GM23248 (cell line): ENCODE measurements around the gene STYX. TPM values are rescaled to one million over a fixed set of nuclear protein-coding genes. Genes with fewer than 3 reads are reported as not detected.

Experiments used
- DNase-seq: peaks from one replicate; pipeline ENCODE4 v3.0.0-alpha.2; 2015
- H2AFZ ChIP-seq: fragments of 200-600 bp; sonication (generic); 2 replicates; pipeline ENCODE4 v1.6.1; 2016; ENCODE audit warnings: antibody characterized with exemption
- H3F3A ChIP-seq: fragments of 200-600 bp; sonication (generic); 2 replicates; pipeline ENCODE4 v1.6.1; 2016; ENCODE audit warnings: mild to moderate bottlenecking, antibody characterized with exemption, mixed run types; ENCODE audit not compliant: insufficient read depth
- H3K27ac ChIP-seq: fragments of 200-600 bp; sonication (generic); 2 replicates; pipeline ENCODE4 v1.5.1; 2016; ENCODE audit warnings: mild to moderate bottlenecking
- H3K27me3 ChIP-seq: fragments of 200-600 bp; sonication (generic); replicated peaks from 2 replicates; pipeline ENCODE4 v1.6.1; 2016; ENCODE audit warnings: mild to moderate bottlenecking; ENCODE audit not compliant: insufficient read depth
- H3K36me3 ChIP-seq: fragments of 200-600 bp; sonication (generic); 2 replicates; pipeline ENCODE4 v1.6.1; 2016; ENCODE audit warnings: low read depth, mild to moderate bottlenecking
- H3K4me1 ChIP-seq: fragments of 200-600 bp; sonication (generic); 2 replicates; pipeline ENCODE4 v1.6.1; 2016; ENCODE audit warnings: mild to moderate bottlenecking; ENCODE audit not compliant: insufficient read depth
- H3K4me2 ChIP-seq: fragments of 200-600 bp; sonication (generic); one replicate; pipeline ENCODE4 v1.6.1; 2016; ENCODE audit warnings: mild to moderate bottlenecking; ENCODE audit not compliant: unreplicated experiment
- H3K4me3 ChIP-seq: fragments of 200-600 bp; sonication (generic); 2 replicates; pipeline ENCODE4 v1.5.1; 2016; ENCODE audit warnings: mild to moderate bottlenecking
- H3K79me2 ChIP-seq: fragments of 200-600 bp; sonication (generic); 2 replicates; pipeline ENCODE4 v1.6.1; 2016; ENCODE audit warnings: mild to moderate bottlenecking; ENCODE audit not compliant: insufficient read depth
- H3K9ac ChIP-seq: fragments of 200-600 bp; sonication (generic); 2 replicates; pipeline ENCODE4 v1.6.1; 2016; ENCODE audit warnings: mild to moderate bottlenecking
- H3K9me2 ChIP-seq: fragments of 200-600 bp; sonication (generic); 2 replicates; pipeline ENCODE4 v1.6.1; 2016; ENCODE audit warnings: mixed run types, mild to moderate bottlenecking, moderate library complexity; ENCODE audit not compliant: insufficient read depth
- H3K9me3 ChIP-seq: fragments of 200-600 bp; sonication (generic); one replicate; pipeline ENCODE4 v1.6.1; 2017; ENCODE audit warnings: low read depth
- H4K20me1 ChIP-seq: fragments of 200-600 bp; sonication (generic); 2 replicates; pipeline ENCODE4 v1.6.0; 2016; ENCODE audit not compliant: insufficient read depth
- EZH2 ChIP-seq: fragments of 200-600 bp; sonication (generic); IDR thresholded peaks from 2 replicates; pipeline ENCODE4 v1.6.1; 2018; ENCODE audit warnings: antibody characterized with exemption, mild to moderate bottlenecking; ENCODE audit not compliant: insufficient read depth, poor library complexity, severe bottlenecking
- EZH2phosphoT487 ChIP-seq: fragments of 200-600 bp; sonication (generic); IDR thresholded peaks from 2 replicates; pipeline ENCODE4 v1.6.1; 2018; ENCODE audit warnings: antibody characterized with exemption, moderate library complexity, mild to moderate bottlenecking, low read depth; ENCODE audit not compliant: insufficient read depth
- WGBS, 2 experiments: methylation state at CpG; one replicate each; pipeline ENCODE4 v1.1.6; 2015 to 2017; ENCODE audit warnings: low lambda C conversion rate in 2 of 2, low coverage in 1 of 2; ENCODE audit errors: missing lambda C conversion rate in 2 of 2; 5-methylcytosine and 5-hydroxymethylcytosine counted together
- in situ Hi-C: fragments of 300-500 bp; cut with MboI; formaldehyde crosslinking; loops from 2 replicates; pipeline ENCODE4 v1.15.0; 2020
- polyA plus RNA-seq: library from polyadenylated mRNA; unstranded; fragments of >200 nt; fragmentation: Nextera tagmentation; extraction: Ambion mirVana; gene quantifications from 2 replicates; pipeline ENCODE4 v1.2.1, GENCODE V29; 2016
- total RNA-seq: library from RNA; depleted of rRNA; stranded (reverse); fragments of >200 nt; shearing (Covaris generic); gene quantifications from 2 replicates; pipeline ENCODE4 v1.2.3, GENCODE V29; 2014

The STYX gene
- total and polyA plus RNA-seq, 2 experiments from 2014 or later, result 20.1 to 23.0 TPM

GRCh38 chr14:52801014-52801712 is 71.2 kb downstream of the STYX start:
- in situ Hi-C loops, result loop anchor here (25.0 kb wide), 1 partner anchor 511 kb away; no protein-coding TSS in a partner anchor
- Histone ChIP-seq H3F3A (peaks cover 41% of the 10 kb centered on the region), H3K9ac (peak overlapping the region; percentile 53)

GRCh38 chr14:52802597-52802996 is 72.6 kb downstream of the STYX start:
- TF ChIP-seq EZH2 (no peak), EZH2phosphoT487 (no peak)
- no peaks in the 10 kb centered on the region for H3K79me2 ChIP-seq
- DNase-seq, result peak; percentile 95
- peak overlapping the region; percentile 90 for H3K27ac ChIP-seq
- 19 to 21% methylated on average over 3 of the region's 3 CpGs for WGBS, 2 experiments
- no peaks in the 10 kb centered on the region for H3K36me3 ChIP-seq
- peaks cover 28% of the 10 kb centered on the region for H3K4me1 ChIP-seq
- no peaks in the 10 kb centered on the region for H3K9me2 ChIP-seq
- H3K27me3 ChIP-seq, result no peaks in the 10 kb centered on the region
- in situ Hi-C loops, result loop anchor here (25.0 kb wide), 1 partner anchor 510 kb away; no protein-coding TSS in a partner anchor
- peak overlapping the region; percentile 10; the same call in 1 of the 2 replicates for H3K4me3 ChIP-seq
- no peaks in the 10 kb centered on the region for H3K9me3 ChIP-seq
- no peaks in the 10 kb centered on the region for H4K20me1 ChIP-seq
- H3F3A ChIP-seq, result peaks cover 41% of the 10 kb centered on the region
- H3K9ac ChIP-seq, result peak overlapping the region; percentile 53
- peak overlapping the region; percentile 54 for H2AFZ ChIP-seq
- H3K4me2 ChIP-seq, result peak overlapping the region; percentile 47

More at GRCh38 chr14:52801014-52801712, 71.2 kb downstream of the STYX start:
- Histone ChIP-seq H3K27me3 (no peaks in the 10 kb centered on the region), H3K79me2 (no peaks in the 10 kb centered on the region), H3K36me3 (no peaks in the 10 kb centered on the region), H3K4me3 (peak overlapping the region; percentile 31), H3K9me3 (no peaks in the 10 kb centered on the region), H3K9me2 (no peaks in the 10 kb centered on the region), H3K27ac (peak overlapping the region; percentile 90), H4K20me1 (no peaks in the 10 kb centered on the region), H3K4me2 (peak overlapping the region; percentile 47), H3K4me1 (peaks cover 28% of the 10 kb centered on the region), H2AFZ (peak overlapping the region; percentile 6; the same call in 1 of the 2 replicates)
- 37 to 38% methylated on average over 5 of the region's 5 CpGs for WGBS, 2 experiments
- TF ChIP-seq EZH2phosphoT487 (0 out of 2 replicates have a peak, but pooled peaks have one; percentile 69), EZH2 (no peak)
- DNase-seq, result peak; percentile 95

- no peak overlapping the region for H3K27ac ChIP-seq
- H3F3A ChIP-seq, result peaks cover 27% of the 10 kb centered on the region
- no peak overlapping the region for H3K4me2 ChIP-seq
- H3K4me1 ChIP-seq, result peaks cover 22% of the 10 kb centered on the region
- no peaks in the 10 kb centered on the region for H3K27me3 ChIP-seq
- no peak for TF ChIP-seq EZH2phosphoT487
- no peak for TF ChIP-seq EZH2
- no peaks in the 10 kb centered on the region for H3K9me3 ChIP-seq
- H3K4me3 ChIP-seq, result no peak overlapping the region
- DNase-seq, result no peak
- no peaks in the 10 kb centered on the region for H4K20me1 ChIP-seq
- no peaks in the 10 kb centered on the region for H3K79me2 ChIP-seq
- H3K9me2 ChIP-seq, result no peaks in the 10 kb centered on the region
- no peak overlapping the region for H2AFZ ChIP-seq
- WGBS, 2 experiments, result 94% methylated on average over 4 of the region's 4 CpGs
- in situ Hi-C loops, result loop anchor here (25.0 kb wide), 1 partner anchor 506 kb away; no protein-coding TSS in a partner anchor
- no peak overlapping the region for H3K9ac ChIP-seq
- H3K36me3 ChIP-seq, result no peaks in the 10 kb centered on the region
Measured at GRCh38 chr14:52806115-52806514, 76.1 kb downstream of the STYX start.

GRCh38 chr14:52808101-52808500 is 78.1 kb downstream of the STYX start:
- Histone ChIP-seq H3K36me3 (no peaks in the 10 kb centered on the region), H3K9me2 (no peaks in the 10 kb centered on the region), H3K4me1 (peaks cover 8% of the 10 kb centered on the region), H3K9ac (no peak overlapping the region), H3K9me3 (no peaks in the 10 kb centered on the region), H3F3A (peaks cover 7% of the 10 kb centered on the region), H3K79me2 (no peaks in the 10 kb centered on the region), H2AFZ (no peak overlapping the region), H4K20me1 (no peaks in the 10 kb centered on the region), H3K4me3 (no peak overlapping the region), H3K4me2 (no peak overlapping the region), H3K27ac (no peak overlapping the region), H3K27me3 (no peaks in the 10 kb centered on the region)
- DNase-seq, result no peak
- 100% methylated on average over 1 of the region's 1 CpG for WGBS, 2 experiments
- in situ Hi-C loops, result loop anchor here (25.0 kb wide), 1 partner anchor 504 kb away; no protein-coding TSS in a partner anchor
- TF ChIP-seq EZH2phosphoT487 (no peak), EZH2 (no peak)
